Fibroblast of skin of left biceps (primary cell): ENCODE measurements around the gene FRMD4A.
A peak's percentile ranks its signal among the peaks of the same experiment; 100 is the strongest.

Source experiments
- DNase-seq, 2 experiments: peaks; one replicate each; pipeline ENCODE4 v3.0.0-alpha.2; 2013; ENCODE audit warnings: low read depth in 2 of 2

Gene FRMD4A

GRCh38 chr10:14017467-14017866 is 313.3 kb downstream of the FRMD4A start:
- peak; percentile 80 to 81 for DNase-seq

- no peak for DNase-seq
Measured at GRCh38 chr10:14016931-14017333, 313.8 kb downstream of the FRMD4A start.

GRCh38 chr10:14016011-14016536 is 314.6 kb downstream of the FRMD4A start:
- DNase-seq, result no peak

DNA sequence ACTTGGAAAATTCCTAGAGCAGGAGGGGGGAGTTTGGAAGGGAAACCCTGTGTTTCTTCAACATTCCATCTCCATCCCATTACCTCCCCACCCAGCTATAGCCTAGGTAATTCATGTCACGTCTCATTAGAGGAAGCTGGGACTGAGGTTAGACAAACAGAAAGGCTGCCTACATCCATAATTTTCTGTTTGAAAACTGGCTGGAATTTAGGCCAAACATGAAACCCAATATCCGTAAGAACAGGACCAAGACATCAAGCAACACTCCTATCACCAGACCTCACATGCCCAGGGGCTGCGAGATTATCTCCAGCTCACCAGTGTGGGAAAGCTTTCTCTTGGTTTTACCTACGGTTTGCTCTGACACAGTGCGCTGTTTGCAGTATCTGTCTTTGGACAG is 316.3 kb downstream of the FRMD4A start:
- DNase-seq, result no peak

GRCh38 chr10:14010769-14011574 is 319.8 kb downstream of the FRMD4A start:
- no peak for DNase-seq

DNA sequence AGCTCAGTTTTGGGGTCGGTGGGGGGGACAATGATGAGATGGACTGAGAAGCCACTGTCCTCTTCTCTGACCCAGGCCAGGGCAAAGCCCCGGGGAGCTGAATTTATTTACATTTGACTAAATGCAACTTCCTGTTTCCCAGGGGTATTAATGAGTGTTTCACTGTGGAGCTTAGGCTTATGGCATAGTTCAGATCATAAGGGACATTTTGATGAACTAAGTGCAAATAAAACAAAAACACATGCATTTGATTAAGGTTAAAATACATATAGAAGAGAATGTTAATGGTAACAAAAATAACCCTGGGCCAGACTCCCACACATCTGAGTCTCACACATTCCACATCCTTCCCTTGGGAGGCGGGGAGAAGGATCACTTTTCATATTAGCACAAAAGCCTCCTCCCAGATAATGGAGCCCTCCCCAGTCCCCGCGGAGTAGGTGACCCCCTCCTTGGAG is 320.6 kb downstream of the FRMD4A start:
- peak; percentile 74 to 75 for DNase-seq

GRCh38 chr10:14009371-14010100 is 321.2 kb downstream of the FRMD4A start:
- peak; percentile 84 to 88 for DNase-seq

- DNase-seq, result no peak
Measured at GRCh38 chr10:14008740-14009080, 322.0 kb downstream of the FRMD4A start.

DNA sequence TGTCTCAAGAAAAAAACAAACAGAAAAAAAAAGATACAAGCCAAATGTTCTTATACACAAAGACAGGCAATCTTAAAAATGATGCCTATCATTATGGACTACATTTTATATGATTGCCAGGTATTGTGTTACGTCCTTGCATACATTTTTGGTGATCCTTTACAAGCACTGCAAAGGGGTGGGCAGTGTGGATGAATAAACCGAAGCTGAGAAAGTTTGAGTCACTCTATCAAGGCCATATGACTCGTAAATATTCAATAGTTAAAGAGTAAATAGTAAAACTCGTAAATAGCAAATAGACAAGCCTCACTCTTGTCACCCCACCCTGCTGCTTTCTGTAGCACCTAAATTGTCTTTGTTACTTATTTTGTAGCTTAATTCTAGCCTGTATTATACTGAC is 326.2 kb downstream of the FRMD4A start:
- DNase-seq, result no peak

DNA sequence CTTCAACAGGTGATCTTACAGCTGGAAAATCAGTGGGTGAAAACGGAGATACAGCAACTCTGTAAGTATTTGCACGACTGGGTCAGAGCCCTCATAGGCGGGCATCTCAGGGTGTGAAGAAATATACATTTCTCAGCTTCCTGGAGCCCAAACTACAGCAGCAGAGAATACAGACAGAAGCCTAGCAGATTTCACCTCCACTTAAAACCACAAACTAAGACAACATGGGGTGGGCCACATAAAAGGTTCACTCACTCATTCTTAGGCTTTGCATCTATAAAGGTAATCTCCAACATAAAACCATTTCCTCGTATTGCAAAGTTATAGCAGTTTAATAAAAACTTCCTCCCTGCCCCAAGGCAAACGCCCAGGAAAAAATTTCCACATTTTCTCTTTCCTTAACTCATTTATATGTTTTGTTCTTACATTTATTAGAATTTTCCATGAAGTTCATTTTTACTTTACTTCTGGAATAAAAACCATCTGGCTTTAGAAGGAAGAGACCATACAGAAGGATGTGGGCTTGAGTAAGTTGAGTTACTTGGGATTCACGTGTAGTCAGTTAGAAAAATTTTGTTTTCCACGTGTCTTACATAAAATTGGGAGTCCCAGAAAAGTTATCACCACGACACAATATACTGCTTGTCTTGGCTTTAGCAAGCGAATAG is 327.1 kb downstream of the FRMD4A start:
- no peak for DNase-seq

GRCh38 chr10:14001298-14002040 is 329.3 kb downstream of the FRMD4A start:
- DNase-seq, result no peak

DNA sequence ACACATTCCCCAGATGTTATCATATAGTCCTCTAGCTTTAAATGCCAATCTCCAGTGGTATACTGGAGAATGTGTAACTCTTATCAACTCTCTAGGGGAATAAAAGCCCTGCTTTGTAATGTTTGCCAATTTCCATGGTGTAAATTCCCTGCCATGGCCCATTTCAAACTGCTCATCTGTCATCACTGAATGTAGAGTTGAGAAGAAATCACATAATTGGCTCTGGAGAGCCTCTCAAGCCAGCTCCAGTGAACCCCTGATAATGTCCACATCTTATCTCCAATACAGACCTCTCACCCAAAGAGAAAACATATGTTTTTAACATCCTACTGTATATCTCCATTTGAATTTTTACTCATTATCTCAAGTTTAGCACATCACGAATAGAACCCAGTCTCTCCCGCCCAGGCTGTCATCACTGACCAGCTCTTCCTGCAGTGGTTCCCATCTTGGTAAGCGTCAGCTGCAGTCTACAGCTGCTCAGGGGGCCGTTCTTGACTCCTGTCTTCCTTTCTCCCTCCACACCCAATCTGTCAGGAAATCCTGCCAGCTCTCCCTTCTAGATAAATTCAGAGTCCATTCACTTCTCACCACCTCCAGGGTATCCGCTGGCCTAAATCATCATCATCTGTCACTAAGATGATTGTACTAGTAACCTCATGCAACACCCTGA is 332.4 kb downstream of the FRMD4A start:
- DNase-seq, result no peak

- DNase-seq, result no peak
Measured at GRCh38 chr10:13997650-13998049, 333.1 kb downstream of the FRMD4A start.

GRCh38 chr10:13994932-13995331 is 335.8 kb downstream of the FRMD4A start:
- no peak for DNase-seq

DNA sequence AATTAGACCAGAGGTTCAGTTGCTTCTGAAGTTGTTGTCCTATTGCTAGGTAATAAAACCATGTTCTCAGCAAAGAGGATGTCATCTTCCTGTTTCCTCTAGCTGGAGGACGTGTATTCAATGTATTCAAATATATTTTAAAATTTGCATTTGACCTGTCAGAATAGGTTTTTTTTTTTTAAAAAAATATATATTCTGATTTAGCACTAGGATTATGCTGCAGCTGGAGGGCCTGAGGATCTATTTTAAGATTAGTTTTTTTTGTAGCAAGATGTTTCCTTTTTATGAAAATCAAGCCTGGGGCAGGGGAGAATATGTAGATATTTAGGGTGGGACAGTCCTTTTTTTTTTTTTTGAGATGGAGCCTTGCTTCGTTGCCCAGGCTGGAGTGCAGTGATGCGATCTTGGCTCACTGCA is 337.0 kb downstream of the FRMD4A start:
- no peak for DNase-seq

GRCh38 chr10:13993169-13993568 is 337.6 kb downstream of the FRMD4A start:
- peak; percentile 82 to 87 for DNase-seq

GRCh38 chr10:13991353-13991752 is 339.4 kb downstream of the FRMD4A start:
- no peak for DNase-seq

GRCh38 chr10:13990946-13991345 is 339.8 kb downstream of the FRMD4A start:
- peak in 1 of 2 experiments; percentile 44 for DNase-seq

DNA sequence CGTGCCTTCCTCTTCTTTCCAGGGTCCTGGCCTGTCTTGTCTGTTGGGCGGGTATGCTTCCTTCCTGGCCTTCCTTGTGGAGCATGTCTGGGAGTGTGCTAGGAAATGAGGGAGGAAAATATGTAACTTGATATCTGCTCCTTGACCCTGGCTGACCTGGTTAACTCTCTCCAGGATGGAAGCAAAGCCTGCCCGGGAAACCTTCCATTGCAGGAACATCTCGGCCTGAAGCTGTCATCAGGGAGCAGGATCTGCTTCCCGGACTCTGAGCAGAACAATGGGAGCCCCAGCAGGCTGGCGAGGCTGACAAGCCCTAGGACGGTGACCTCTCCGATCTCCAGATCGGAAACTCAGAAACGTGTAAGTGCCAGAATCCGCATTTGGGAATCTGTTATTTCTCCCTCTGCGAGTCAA is 340.3 kb downstream of the FRMD4A start:
- no peak for DNase-seq

DNA sequence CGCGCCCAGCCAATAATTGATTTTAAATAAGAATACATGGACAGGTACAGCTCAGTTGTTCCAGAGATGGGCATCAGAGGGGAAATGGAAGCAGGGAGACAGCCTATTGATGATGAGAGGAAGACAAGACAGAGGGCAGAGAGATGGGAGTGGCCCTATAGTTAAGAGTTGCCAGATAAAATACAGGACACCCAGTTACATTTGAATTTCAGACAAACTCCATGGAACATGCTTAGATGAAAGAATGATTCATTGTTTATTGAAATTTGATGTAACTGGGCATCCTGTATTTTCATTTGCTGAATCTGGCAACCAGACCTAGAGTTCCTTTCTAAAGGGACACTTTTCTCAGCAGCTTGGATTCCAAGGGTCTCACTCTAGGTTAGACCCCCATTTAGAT is 341.1 kb downstream of the FRMD4A start:
- DNase-seq, result no peak

DNA sequence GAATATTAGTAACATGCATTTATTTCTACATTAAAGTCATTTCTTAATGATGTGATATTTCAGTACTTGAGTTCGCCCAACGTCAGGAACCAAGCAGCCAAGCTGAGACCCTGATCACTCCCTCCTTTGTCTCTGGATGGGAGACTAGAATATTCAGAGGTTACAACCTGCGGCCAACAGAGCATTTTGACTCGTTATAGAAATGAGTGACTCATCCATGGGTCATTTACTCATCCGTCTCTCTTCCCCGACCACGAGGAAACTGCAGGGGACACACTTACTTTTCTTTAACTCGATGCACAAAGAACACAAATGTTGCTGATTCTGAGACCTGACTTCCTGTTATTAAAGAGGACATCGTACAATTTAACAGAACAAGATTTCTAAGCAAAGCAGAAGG is 343.3 kb downstream of the FRMD4A start:
- no peak for DNase-seq
